Mucosa of rectum (tissue), 2 donors: ENCODE data around the gene IMMP2L.
"Not testable (repeated sequence)": the region's sequence is repeated elsewhere in the genome, so short reads cannot be mapped to it uniquely, and the experiment has no call there.

ENCODE experiments used
- H3K27ac ChIP-seq, 2 donors: one replicate each; pipeline ENCODE4 v1.7.0; 2013; ENCODE audit warnings: inconsistent platforms in 2 of 2, low read depth in 2 of 2, low read length in 2 of 2
- H3K27me3 ChIP-seq, 2 donors: one replicate each; pipeline ENCODE4 v1.7.0; 2013; ENCODE audit warnings: low read length in 2 of 2; ENCODE audit not compliant: control insufficient read depth in 2 of 2, insufficient read depth in 2 of 2
- H3K36me3 ChIP-seq, 2 donors: one replicate each; pipeline ENCODE4 v1.7.0; 2013; ENCODE audit warnings: low read length in 2 of 2; ENCODE audit not compliant: control insufficient read depth in 2 of 2, insufficient read depth in 2 of 2
- H3K4me1 ChIP-seq, 2 donors: one replicate each; pipeline ENCODE4 v1.7.0; 2013; ENCODE audit warnings: low read length in 2 of 2, mild to moderate bottlenecking in 1 of 2; ENCODE audit not compliant: control insufficient read depth in 2 of 2, insufficient read depth in 2 of 2
- H3K4me3 ChIP-seq, 2 donors: one replicate each; pipeline ENCODE4 v1.7.0; 2013; ENCODE audit warnings: low read length in 2 of 2
- H3K9ac ChIP-seq, 2 donors: one replicate each; pipeline ENCODE4 v1.7.0; 2013; ENCODE audit warnings: low read length in 2 of 2, low read depth in 1 of 2, mild to moderate bottlenecking in 1 of 2
- H3K9me3 ChIP-seq, 2 donors: one replicate each; pipeline ENCODE4 v1.7.0; 2013; ENCODE audit warnings: low read length in 2 of 2; ENCODE audit not compliant: control insufficient read depth in 2 of 2
- donor health status: healthy.
- donor health status: Normal muscosa, but diverticular disease.

Gene IMMP2L

DNA sequence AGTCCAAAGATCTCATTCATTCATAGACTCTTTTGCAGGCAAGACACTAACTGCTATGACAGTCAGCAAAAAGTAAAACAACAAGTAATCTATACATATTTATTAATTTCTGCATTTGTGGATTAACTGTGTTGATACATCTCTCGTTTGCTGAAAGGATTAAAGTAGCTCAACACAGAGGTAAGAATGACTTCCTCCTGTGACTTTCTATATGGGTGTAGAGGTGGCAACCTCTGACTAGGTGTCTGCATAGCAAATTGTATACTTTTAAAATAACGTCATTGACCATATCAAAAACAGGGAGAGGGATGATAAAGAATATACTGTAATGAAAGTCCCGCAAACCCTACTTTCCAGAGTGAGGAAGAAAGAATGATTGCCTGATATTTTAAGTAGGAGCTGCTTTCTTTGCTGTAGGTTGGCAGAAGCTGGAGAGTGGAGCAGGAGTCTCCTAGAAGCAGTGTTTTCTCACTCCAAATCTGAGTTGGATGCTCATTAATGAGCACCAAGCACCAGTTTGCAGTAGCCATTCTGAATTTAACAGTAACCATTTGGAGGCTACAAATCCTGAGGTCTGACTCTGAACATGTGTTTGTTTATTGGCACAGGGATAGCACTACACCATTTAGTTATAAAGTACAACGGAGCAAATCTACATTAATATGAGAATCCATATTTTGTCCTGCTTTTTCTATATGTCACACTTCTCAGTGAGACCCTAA is 480.6 kb downstream of the IMMP2L start:
- H3K9ac ChIP-seq: no peak overlapping the region
- H3K4me3 ChIP-seq: no peak overlapping the region
- H3K36me3 ChIP-seq: no peaks in the 10 kb centered on the region
- H3K27ac ChIP-seq: no peak overlapping the region
- H3K27me3 ChIP-seq: no peaks in the 10 kb centered on the region
- H3K9me3 ChIP-seq: no peaks in the 10 kb centered on the region
- no peaks in the 10 kb centered on the region for H3K4me1 ChIP-seq

- no peaks in the 10 kb centered on the region for H3K9me3 ChIP-seq
- H3K9ac ChIP-seq: no peak overlapping the region
- no peaks in the 10 kb centered on the region for H3K4me1 ChIP-seq
- H3K4me3 ChIP-seq: no peak overlapping the region
- no peaks in the 10 kb centered on the region for H3K27me3 ChIP-seq
- H3K27ac ChIP-seq: no peak overlapping the region
- no peaks in the 10 kb centered on the region for H3K36me3 ChIP-seq
Observed at GRCh38 chr7:111080495-111081105, 481.7 kb downstream of the IMMP2L start.

- H3K36me3 ChIP-seq: no peaks in the 10 kb centered on the region
- H3K27ac ChIP-seq: no peak overlapping the region
- H3K4me1 ChIP-seq: no peaks in the 10 kb centered on the region
- no peak overlapping the region for H3K9ac ChIP-seq
- no peaks in the 10 kb centered on the region for H3K9me3 ChIP-seq
- no peak overlapping the region for H3K4me3 ChIP-seq
- H3K27me3 ChIP-seq: no peaks in the 10 kb centered on the region
Observed at GRCh38 chr7:111077001-111077400, 485.3 kb downstream of the IMMP2L start.

DNA sequence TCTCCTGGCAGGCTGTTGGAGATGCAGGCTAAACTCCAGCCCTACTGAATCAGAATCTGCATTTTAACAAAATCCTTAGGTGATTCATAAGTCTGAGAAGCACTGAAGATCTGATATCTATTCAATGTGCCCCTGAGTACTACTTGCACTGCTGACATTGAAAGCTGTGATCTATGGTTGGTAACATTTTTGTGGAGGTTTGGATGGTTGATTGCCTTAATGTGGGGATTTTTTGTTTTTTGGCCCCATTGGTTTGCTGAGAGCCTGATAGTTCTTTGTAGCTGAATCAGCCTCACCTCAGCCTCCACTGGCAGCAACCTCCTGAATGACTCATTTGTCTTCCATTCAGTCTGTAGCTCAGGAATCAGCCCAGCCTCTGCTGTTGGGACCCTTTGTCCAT is 486.1 kb downstream of the IMMP2L start:
- H3K4me1 ChIP-seq: no peaks in the 10 kb centered on the region
- H3K27me3 ChIP-seq: no peaks in the 10 kb centered on the region
- H3K27ac ChIP-seq: no peak overlapping the region
- no peak overlapping the region for H3K4me3 ChIP-seq
- H3K9me3 ChIP-seq: no peaks in the 10 kb centered on the region
- H3K9ac ChIP-seq: no peak overlapping the region
- no peaks in the 10 kb centered on the region for H3K36me3 ChIP-seq

DNA sequence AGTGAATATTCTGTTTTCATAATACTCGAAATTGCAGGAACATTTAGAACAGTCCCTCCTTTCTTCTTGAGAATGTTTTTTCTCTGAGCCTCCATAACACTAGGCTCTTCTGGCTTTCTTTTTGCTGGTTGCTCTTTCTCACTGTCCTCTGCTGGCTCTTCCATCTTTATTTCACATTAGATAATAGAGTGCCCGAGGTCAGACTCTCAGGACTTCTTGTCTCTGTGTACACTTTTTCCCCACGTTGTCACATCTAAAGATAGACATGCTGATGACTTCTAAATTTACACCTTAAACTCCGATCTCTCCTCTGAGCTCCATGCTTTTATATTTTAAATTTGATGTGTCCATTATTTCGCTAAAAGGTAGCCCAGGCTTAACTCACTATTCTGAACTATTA is 486.8 kb downstream of the IMMP2L start:
- Histone ChIP-seq H3K36me3 (no peaks in the 10 kb centered on the region), H3K27me3 (no peaks in the 10 kb centered on the region), H3K27ac (no peak overlapping the region), H3K4me1 (no peaks in the 10 kb centered on the region), H3K9me3 (no peaks in the 10 kb centered on the region), H3K9ac (no peak overlapping the region), H3K4me3 (no peak overlapping the region)

GRCh38 chr7:111074748-111075146 is 487.5 kb downstream of the IMMP2L start:
- Histone ChIP-seq H3K9ac (no peak overlapping the region), H3K4me3 (no peak overlapping the region), H3K4me1 (no peaks in the 10 kb centered on the region), H3K27me3 (no peaks in the 10 kb centered on the region), H3K36me3 (no peaks in the 10 kb centered on the region), H3K27ac (no peak overlapping the region), H3K9me3 (no peaks in the 10 kb centered on the region)

DNA sequence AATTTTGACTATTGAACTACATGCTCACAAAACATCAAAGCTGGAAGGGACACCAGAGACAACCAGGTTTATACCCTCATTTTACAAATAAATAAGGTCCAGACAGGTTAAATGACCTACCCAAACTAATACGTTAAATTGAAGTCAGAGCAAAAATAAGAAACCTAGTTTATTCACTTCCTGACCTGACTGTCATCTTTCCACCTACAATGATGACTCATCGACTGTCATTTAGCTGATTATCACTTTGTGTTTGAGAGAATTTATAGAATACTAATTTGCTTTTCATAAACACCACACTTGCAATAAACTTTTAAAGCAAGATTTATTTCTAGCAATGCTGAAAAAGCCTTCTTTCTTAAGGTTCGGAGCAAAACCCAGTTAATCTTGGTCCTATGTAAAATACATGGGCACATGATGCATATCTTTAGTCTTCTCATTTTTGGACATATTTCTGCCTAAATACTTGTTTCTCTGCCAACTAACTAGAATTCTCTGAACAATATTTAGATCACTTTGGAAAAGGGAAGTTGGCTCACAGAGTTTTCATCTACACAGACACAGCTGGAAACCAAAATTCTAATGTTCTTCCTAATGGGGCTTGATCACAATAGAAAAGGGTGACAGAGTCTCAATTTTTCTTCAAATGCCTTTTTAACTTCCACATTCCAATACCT is 488.1 kb downstream of the IMMP2L start:
- no peak overlapping the region for H3K9ac ChIP-seq
- H3K36me3 ChIP-seq: no peaks in the 10 kb centered on the region
- H3K27ac ChIP-seq: no peak overlapping the region
- no peak overlapping the region for H3K4me3 ChIP-seq
- no peaks in the 10 kb centered on the region for H3K9me3 ChIP-seq
- no peaks in the 10 kb centered on the region for H3K27me3 ChIP-seq
- H3K4me1 ChIP-seq: no peaks in the 10 kb centered on the region

DNA sequence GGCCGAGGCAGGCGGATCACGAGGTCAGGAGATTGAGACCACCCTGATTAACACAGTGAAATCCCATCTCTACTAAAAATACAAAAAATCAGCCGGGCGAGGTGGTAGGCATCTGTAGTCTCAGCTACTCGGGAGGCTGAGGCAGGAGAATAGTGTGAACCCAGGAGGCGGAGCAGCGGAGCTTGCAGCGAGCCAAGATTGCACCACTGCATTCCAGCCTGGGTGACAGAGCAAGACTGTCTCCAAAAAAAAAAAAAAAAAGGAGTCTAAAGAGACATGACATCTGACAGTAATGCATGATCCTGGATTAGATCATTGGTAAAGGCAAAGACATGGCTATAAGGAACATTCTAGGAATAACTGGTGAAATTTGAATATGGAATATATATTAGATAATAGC is 489.6 kb downstream of the IMMP2L start:
- H3K27me3 ChIP-seq, H3K9me3 ChIP-seq, H3K4me3 ChIP-seq, H3K9ac ChIP-seq, H3K27ac ChIP-seq, H3K36me3 ChIP-seq, H3K4me1 ChIP-seq: not testable (repeated sequence)

GRCh38 chr7:111071556-111071955 is 490.7 kb downstream of the IMMP2L start:
- Histone ChIP-seq H3K27me3 (no peaks in the 10 kb centered on the region), H3K9me3 (no peaks in the 10 kb centered on the region), H3K4me3 (no peak overlapping the region), H3K36me3 (no peaks in the 10 kb centered on the region), H3K4me1 (no peaks in the 10 kb centered on the region), H3K27ac (no peak overlapping the region), H3K9ac (no peak overlapping the region)

GRCh38 chr7:111068618-111069017 is 493.7 kb downstream of the IMMP2L start:
- Histone ChIP-seq H3K4me3 (no peak overlapping the region), H3K4me1 (no peaks in the 10 kb centered on the region), H3K27ac (no peak overlapping the region), H3K9ac (no peak overlapping the region), H3K9me3 (no peaks in the 10 kb centered on the region), H3K27me3 (no peaks in the 10 kb centered on the region), H3K36me3 (no peaks in the 10 kb centered on the region)
